GM19023 (cell line): Measurements from ENCODE around the gene ZNF764.
"Not testable (repeated sequence)": the region's sequence is repeated elsewhere in the genome, so short reads cannot be mapped to it uniquely, and the experiment has no call there.

Source experiments
- ATAC-seq: cut with Tn5 transposase; IDR thresholded peaks from one replicate; pipeline ENCODE4 v1.9.1; 2021; ENCODE audit warnings: mild to moderate bottlenecking, moderate library complexity; ENCODE audit not compliant: unreplicated experiment

ZNF764 gene

GRCh38 chr16:30557957-30558788, at the start of gene ZNF764:
TSS of gene ZNF764 (minus strand) at chr16:30558374. CDS start at chr16:30558182, 192 bp downstream.
- ATAC-seq: peak; percentile 88

GRCh38 chr16:30606004-30606403, 47.8 kb upstream of the ZNF764 start:
- ATAC-seq: no peak

- no peak for ATAC-seq
These were observed 47.0 kb upstream of the ZNF764 start for GRCh38 chr16:30605158-30605557.

GRCh38 chr16:30604316-30604947, 46.3 kb upstream of the ZNF764 start:
- no peak for ATAC-seq

GRCh38 chr16:30603945-30604315, 45.8 kb upstream of the ZNF764 start:
- ATAC-seq: no peak

GRCh38 chr16:30602616-30603277, 44.6 kb upstream of the ZNF764 start:
- no peak for ATAC-seq

GRCh38 chr16:30601966-30602365, 43.8 kb upstream of the ZNF764 start:
- no peak for ATAC-seq

- ATAC-seq: no peak
These were observed 42.8 kb upstream of the ZNF764 start for GRCh38 chr16:30600929-30601328.

- no peak for ATAC-seq
These were observed 42.0 kb upstream of the ZNF764 start for GRCh38 chr16:30600215-30600614.

- no peak for ATAC-seq
These were observed 34.7 kb upstream of the ZNF764 start for GRCh38 chr16:30592871-30593270.

GRCh38 chr16:30590869-30591268, 32.7 kb upstream of the ZNF764 start:
- ATAC-seq: not testable (repeated sequence)

- ATAC-seq: not testable (repeated sequence)
These were observed 31.4 kb upstream of the ZNF764 start for GRCh38 chr16:30589582-30589981.

- ATAC-seq: no peak
These were observed 30.5 kb upstream of the ZNF764 start for GRCh38 chr16:30588651-30589050.

- peak; percentile 90 for ATAC-seq
These were observed 27.4 kb upstream of the ZNF764 start, which contains the start of gene ZNF785 for GRCh38 chr16:30585400-30586191. TSS of gene ZNF785 (minus strand) at chr16:30585697. CDS start at chr16:30585611, 86 bp downstream.

- ATAC-seq: peak; percentile 30
These were observed 26.8 kb upstream of the ZNF764 start for GRCh38 chr16:30585022-30585399.

- no peak for ATAC-seq
These were observed 24.6 kb upstream of the ZNF764 start for GRCh38 chr16:30582611-30583340.

- ATAC-seq: no peak
These were observed 23.3 kb upstream of the ZNF764 start for GRCh38 chr16:30581457-30581856.

GRCh38 chr16:30574678-30575077, 16.5 kb upstream of the ZNF764 start:
- no peak for ATAC-seq

- peak; percentile 77 for ATAC-seq
These were observed 13.5 kb upstream of the ZNF764 start, which contains the start of gene ZNF688 for GRCh38 chr16:30571445-30572322. TSS of gene ZNF688 (minus strand) at chr16:30571714. CDS start at chr16:30571629, 85 bp downstream.
